ENCODE measurements around the gene C10orf71.

Gene C10orf71

GRCh38 chr10:49357910-49358309 is 58.9 kb downstream of the C10orf71 start:
- H3K9me3 ChIP-seq (ENCODE audit: control insufficient read depth, insufficient read depth, low read depth, low read length) = no peaks in the 10 kb centered on the region
- POLR2A ChIA-PET = no interaction called here
- no peak overlapping the region for H3K4me3 ChIP-seq (ENCODE audit: low read depth, low read length)
- CTCF ChIA-PET = no interaction called here
- H3K4me1 ChIP-seq (ENCODE audit: control insufficient read depth, insufficient read depth, low read length) = no peaks in the 10 kb centered on the region
- TF ChIP-seq EGR2 (tag by site-specific recombination; IDR thresholded peaks at IDR 0.05; ENCODE audit: low read depth) = no peak
- no peak for TF ChIP-seq SETDB1 (IDR thresholded peaks at IDR 0.05; ENCODE audit: insufficient read length, low read length)
- no peak for TF ChIP-seq ZNF664 (tag by site-specific recombination; IDR thresholded peaks at IDR 0.05)
- no peak for TF ChIP-seq ZBTB49 (tag by site-specific recombination; IDR thresholded peaks at IDR 0.05; ENCODE audit: low read depth)
- no peak for TF ChIP-seq ZNF580 (tag by site-specific recombination; IDR thresholded peaks at IDR 0.05)
- TF ChIP-seq ZNF24 (tag by site-specific recombination; IDR thresholded peaks at IDR 0.05) = no peak
- TF ChIP-seq ZNF518A (tag by site-specific recombination; conservative IDR thresholded peaks at IDR 0.05; ENCODE audit: low read depth) = no peak
- no peak for TF ChIP-seq ZIC2 (tag by site-specific recombination; IDR thresholded peaks at IDR 0.05)
- TF ChIP-seq WT1 (tag by site-specific recombination; IDR thresholded peaks at IDR 0.05) = no peak
- no peak for TF ChIP-seq ZBTB17 (tag by site-specific recombination; IDR thresholded peaks at IDR 0.05)
- no peak for TF ChIP-seq ZNF391 (tag by site-specific recombination; IDR thresholded peaks at IDR 0.05; ENCODE audit: borderline replicate concordance, low read depth)
- TF ChIP-seq ZNF214 (tag by site-specific recombination; IDR thresholded peaks at IDR 0.05; ENCODE audit: borderline replicate concordance) = no peak
- TF ChIP-seq ZNF18 (tag by site-specific recombination; IDR thresholded peaks at IDR 0.05) = no peak
- no peak for TF ChIP-seq GLIS1 (tag by site-specific recombination; IDR thresholded peaks at IDR 0.05)
- TF ChIP-seq ZNF394 (tag by site-specific recombination; IDR thresholded peaks at IDR 0.05; ENCODE audit: borderline replicate concordance) = no peak
- no peak for TF ChIP-seq REPIN1 (tag by site-specific recombination; IDR thresholded peaks at IDR 0.05; ENCODE audit: low read depth)
- no peak for TF ChIP-seq ZNF521 (tag by site-specific recombination; IDR thresholded peaks at IDR 0.05)
- TF ChIP-seq ZNF510 (tag by site-specific recombination; IDR thresholded peaks at IDR 0.05; ENCODE audit: insufficient replicate concordance) = no peak
- no peak for TF ChIP-seq ZNF449 (tag by site-specific recombination; IDR thresholded peaks at IDR 0.05)
- no peaks in the 10 kb centered on the region for H3K36me3 ChIP-seq (ENCODE audit: control insufficient read depth in 2 of 2, insufficient read depth in 1 of 2, low read length in 2 of 2)
- H3K27ac ChIP-seq (ENCODE audit: extremely low read depth, low read depth, low read length) = no peak overlapping the region
